Heart left ventricle (tissue), 16 donors: ENCODE data around the gene TMX2. TPM values are rescaled to one million over a fixed set of nuclear protein-coding genes. Genes with fewer than 3 reads are reported as not detected.

Source experiments
- ATAC-seq, 4 donors: fragments of 200-7000 bp; cut with Tn5 transposase; one replicate each; pipeline ENCODE4 v1.9.1; 2020 to 2022; ENCODE audit warnings: moderate library complexity in 4 of 4, mild to moderate bottlenecking in 3 of 4, moderate number of reproducible peaks in 1 of 4
- DNase-seq, 5 donors: peaks; one replicate each; pipeline ENCODE4 v3.0.0-alpha.2; 2020
- H3K27ac ChIP-seq, 12 donors: fragments of 200-600 bp; sonication (generic) in 4 of 12; one replicate each; pipeline versions ENCODE4 v1.5.0 to v1.8.0; 2016 to 2022; ENCODE audit warnings: mild to moderate bottlenecking in 2 of 12
- H3K27me3 ChIP-seq, 9 donors: fragments of 200-600 bp; sonication (generic) in 2 of 9; one replicate each; pipeline versions ENCODE4 v1.5.1 to v1.8.0; 2016 to 2022; ENCODE audit warnings: mild to moderate bottlenecking in 3 of 9
- H3K36me3 ChIP-seq, 9 donors: fragments of 200-600 bp; sonication (generic) in 2 of 9; one replicate each; pipeline versions ENCODE4 v1.5.0 to v1.8.0; 2018 to 2022; ENCODE audit warnings: mild to moderate bottlenecking in 2 of 9
- H3K4me1 ChIP-seq, 12 donors: fragments of 200-600 bp; sonication (generic) in 4 of 12; one replicate each; pipeline versions ENCODE4 v1.5.0 to v1.8.0; 2016 to 2022; ENCODE audit warnings: mild to moderate bottlenecking in 3 of 12
- H3K4me3 ChIP-seq, 12 donors: fragments of 200-600 bp; sonication (generic) in 4 of 12; one replicate each; pipeline versions ENCODE4 v1.5.0 to v1.8.0; 2017 to 2022; ENCODE audit warnings: mild to moderate bottlenecking in 9 of 12, moderate library complexity in 4 of 12
- H3K9me3 ChIP-seq, 12 donors: fragments of 200-600 bp; sonication (generic) in 4 of 12; one replicate each; pipeline versions ENCODE4 v1.5.0 to v1.8.0; 2016 to 2022; ENCODE audit warnings: mild to moderate bottlenecking in 1 of 12
- POLR2A ChIP-seq, 2 donors: fragments of 450-650 bp; IDR thresholded peaks; one replicate each; pipeline ENCODE4 v1.6.1; 2017; ENCODE audit warnings: antibody characterized with exemption in 2 of 2, mild to moderate bottlenecking in 2 of 2, moderate library complexity in 2 of 2
- WGBS, 4 donors: extraction: QIAGEN DNeasy Blood & Tissue Kit in 2 of 4; methylation state at CpG; one replicate each; pipeline versions ENCODE4 v1.1.5 to v1.1.7; 2013 to 2018; 5-methylcytosine and 5-hydroxymethylcytosine counted together
- intact Hi-C, 10 donors: fragments of 100-400 bp; cut with DNase I; formaldehyde crosslinking; loops; one replicate each; pipeline versions ENCODE4 v1.11.1 to v1.14.2; 2022
- long read RNA-seq, 3 donors: library from polyadenylated mRNA; unstranded; transcript quantifications; one replicate each; pipeline ENCODE4 v2.0.0, GENCODE V29; 2020 to 2021
- polyA plus RNA-seq, 2 donors: library from polyadenylated mRNA; stranded (reverse); fragments of 200-250 nt; gene quantifications; one replicate each; pipeline ENCODE4 v1.2.3, GENCODE V29; 2013
- total RNA-seq, 9 donors: library from RNA; depleted of rRNA in 2 of 9; stranded (reverse); fragments of >200 nt in 2 of 9; fragmentation: NEBNext Ultra II Directional in 3 of 9; extraction: Animal tissue kit (Norgen Biotek cat#: 25700) in 3 of 9; gene quantifications; one replicate each; pipeline versions ENCODE4 v1.1.0 to v1.2.4, GENCODE V29; 2016 to 2023
- TF ChIP-seq, protein P1 (sequence below), 12 donors: fragments of 200-600 bp; sonication (generic) in 4 of 12; IDR thresholded peaks; one replicate each; pipeline versions ENCODE4 v1.5.0 to v1.8.0; 2018 to 2022; ENCODE audit warnings: antibody characterized with exemption in 12 of 12, mild to moderate bottlenecking in 5 of 12
- donor health status: ischemic (EF 13 %, LVEDD 7.1; RV severe dilation, severe dysfunction).
- donor health status: healthy with polysubstance abuse.
- donor health status: DM: no; HTN: yes; CAD: no.
- donor health status: DM: no; HTN: no; CAD: no.
- donor health status: ischemic (EF 25% LVEDD 6.9; RV normal size, moderate dysfunction).
- donor health status: ischemic (EF 25% LVEDD 5.7; RV mildly dilated, moderate dysfunction).
- donor health status: healthy.
- donor health status: DM: yes; HTN: yes; CAD: no.
- donor health status: ischemic (EF 35%, LVEDD 5.7; RV mildly dilated, moderate dysfunction).
- donor health status: nonischemic (EF 11% LVEDD 7.7; RV severe dilation, severe dysfunction).
- donor health status: DM: yes; HTN: yes; CAD: no.
- donor health status: PGD.
- donor health status: ischemic (EF 29% LVEDD 5.4; RV normal size, mild dysfunction).
- donor health status: nonischemic (EF 23%, LVEDD 6.1; RV moderate dilation, normal function).

The TMX2 gene
- 10 to 100 TPM; 46.7 to 78.2 (median 65.8) TPM for total RNA-seq
- polyA plus RNA-seq = 100 to 1,000 TPM in 1 of 2 donors, 10 to 100 TPM in 1; 53.6 to 165 TPM
- long read RNA-seq, donor 1, transcript TMX2-201 (8 exons, 1,631 nt) = major isoform, 54 of 75 reads
- long read RNA-seq, donor 1, partial matches to known transcripts = 2 of 75 reads
- long read RNA-seq, donor 1, other reads (novel, unspliced or antisense) = 13 of 75 reads
- long read RNA-seq, donor 2, transcript TMX2-202 (7 exons, 1,521 nt) = minor isoform, 27 of 353 reads
- long read RNA-seq, donor 2, transcript TMX2-201 (8 exons, 1,631 nt) = major isoform, 262 of 353 reads
- long read RNA-seq, donor 2, transcript TMX2-207 (8 exons, 1,697 nt) = minor isoform, 26 of 353 reads
- long read RNA-seq, donor 2, partial matches to known transcripts = 21 of 353 reads
- long read RNA-seq, donor 2, other reads (novel, unspliced or antisense) = 14 of 353 reads
- long read RNA-seq, donor 3, transcript TMX2-201 (8 exons, 1,631 nt) = major isoform, 62 of 72 reads
- long read RNA-seq, donor 3, partial matches to known transcripts = 2 of 72 reads
- long read RNA-seq, donor 3, other reads (novel, unspliced or antisense) = 5 of 72 reads

DNA sequence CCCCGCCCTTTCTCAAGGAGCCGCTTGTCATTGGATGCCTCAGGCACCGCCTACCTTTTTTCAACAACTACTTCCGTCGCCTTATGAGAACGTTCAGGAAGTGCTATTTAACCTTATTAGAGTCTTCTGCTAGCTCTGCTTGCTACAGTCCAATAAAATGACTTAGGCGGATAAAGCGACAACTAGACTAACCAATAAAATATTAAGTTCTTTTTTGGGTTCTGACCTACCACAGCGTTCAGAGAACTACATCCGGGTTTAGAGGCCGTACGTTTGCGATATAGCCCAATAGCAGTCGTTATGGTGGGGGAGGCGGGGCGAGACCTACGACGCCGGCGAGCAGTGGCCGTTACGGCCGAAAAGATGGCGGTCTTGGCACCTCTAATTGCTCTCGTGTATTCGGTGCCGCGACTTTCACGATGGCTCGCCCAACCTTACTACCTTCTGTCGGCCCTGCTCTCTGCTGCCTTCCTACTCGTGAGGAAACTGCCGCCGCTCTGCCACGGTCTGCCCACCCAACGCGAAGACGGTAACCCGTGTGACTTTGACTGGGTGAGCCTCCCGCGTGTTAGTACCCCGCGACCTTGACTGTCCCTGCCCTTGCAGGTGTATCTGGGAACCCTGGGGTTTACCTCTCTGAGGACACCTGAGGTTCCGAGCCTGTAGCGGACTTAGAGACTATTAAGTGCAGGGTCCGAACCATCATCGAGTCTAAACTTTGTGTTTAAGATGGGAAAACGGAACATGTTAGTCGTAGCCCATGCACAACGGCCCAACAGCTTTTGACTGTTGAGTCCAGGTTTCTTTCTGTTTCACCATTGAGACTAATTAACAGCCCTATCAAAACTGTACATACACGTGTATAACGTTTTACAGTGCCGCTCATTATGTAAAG lies at the start of gene TMX2:
Gene TMX2 (plus strand): TSS at position 338 of the 895 bp plus-strand sequence. CDS start 26 bp downstream, at position 364.
- WGBS, 4 donors = 0 to 1% (median 0%) methylated on average over 41 to 53 of the region's 53 CpGs
- TF ChIP-seq, protein P1, sequence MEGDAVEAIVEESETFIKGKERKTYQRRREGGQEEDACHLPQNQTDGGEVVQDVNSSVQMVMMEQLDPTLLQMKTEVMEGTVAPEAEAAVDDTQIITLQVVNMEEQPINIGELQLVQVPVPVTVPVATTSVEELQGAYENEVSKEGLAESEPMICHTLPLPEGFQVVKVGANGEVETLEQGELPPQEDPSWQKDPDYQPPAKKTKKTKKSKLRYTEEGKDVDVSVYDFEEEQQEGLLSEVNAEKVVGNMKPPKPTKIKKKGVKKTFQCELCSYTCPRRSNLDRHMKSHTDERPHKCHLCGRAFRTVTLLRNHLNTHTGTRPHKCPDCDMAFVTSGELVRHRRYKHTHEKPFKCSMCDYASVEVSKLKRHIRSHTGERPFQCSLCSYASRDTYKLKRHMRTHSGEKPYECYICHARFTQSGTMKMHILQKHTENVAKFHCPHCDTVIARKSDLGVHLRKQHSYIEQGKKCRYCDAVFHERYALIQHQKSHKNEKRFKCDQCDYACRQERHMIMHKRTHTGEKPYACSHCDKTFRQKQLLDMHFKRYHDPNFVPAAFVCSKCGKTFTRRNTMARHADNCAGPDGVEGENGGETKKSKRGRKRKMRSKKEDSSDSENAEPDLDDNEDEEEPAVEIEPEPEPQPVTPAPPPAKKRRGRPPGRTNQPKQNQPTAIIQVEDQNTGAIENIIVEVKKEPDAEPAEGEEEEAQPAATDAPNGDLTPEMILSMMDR (IDR thresholded peaks at IDR 0.05) = no peak
- no peak for TF ChIP-seq POLR2A (IDR thresholded peaks at IDR 0.05)
- intact Hi-C loops = loop anchor here in 4 of 10 donors (1.0 to 5.0 kb wide), 5 partner anchors 29 to 865 kb away; partner anchors contain the start of genes ZDHHC5 (in 2 of the 4), LPXN (in 1 of the 4), SELENOH (in 1 of the 4) and ZFP91 (in 1 of the 4)
- ATAC-seq (peak; percentile 97 to 98 (median 97)), DNase-seq (peak; percentile 92 to 96 (median 94))
- Histone ChIP-seq H3K4me3 (peak within 1 kb of the TSS; percentile 68 to 100 (median 90)), H3K27me3 (no peaks in the 10 kb centered on the region), H3K36me3 (peaks cover 0 to 9% (median 6%) of the 10 kb centered on the region in 9 donors), H3K27ac (peak within 1 kb of the TSS; percentile 73 to 95 (median 91)), H3K4me1 (peaks cover 0 to 47% (median 31%) of the 10 kb centered on the region in 12 donors), H3K9me3 (no peaks in the 10 kb centered on the region)

DNA sequence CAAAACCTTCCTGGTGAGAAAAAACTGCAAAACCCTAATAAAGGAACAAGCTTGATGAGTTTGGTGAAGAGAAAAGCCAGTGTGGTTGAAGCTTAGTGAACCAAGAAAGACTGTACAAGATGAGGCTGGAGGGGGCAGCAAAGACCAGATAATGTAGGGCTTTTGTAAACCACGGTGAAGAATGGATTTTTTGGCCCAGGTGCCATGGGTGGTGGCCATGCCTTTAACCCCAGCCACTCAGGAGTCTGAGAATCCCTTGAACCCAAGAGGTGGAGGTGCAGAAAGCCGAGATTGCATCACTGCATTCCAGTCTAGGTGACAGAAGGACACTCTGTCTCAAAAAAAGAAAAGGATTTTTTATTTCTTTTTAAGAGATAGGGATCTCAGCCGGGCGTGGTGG lies 49.5 kb upstream of the TMX2 start:
- Histone ChIP-seq H3K4me1 (peaks cover 0 to 18% (median 15%) of the 10 kb centered on the region in 12 donors), H3K9me3 (no peaks in the 10 kb centered on the region), H3K27ac (no peak overlapping the region), H3K36me3 (peaks cover 0 to 42% (median 38%) of the 10 kb centered on the region in 9 donors), H3K27me3 (no peaks in the 10 kb centered on the region), H3K4me3 (no peak overlapping the region)
- ATAC-seq = no peak
- TF ChIP-seq POLR2A (IDR thresholded peaks at IDR 0.05) = no peak
- TF ChIP-seq, protein P1 (IDR thresholded peaks at IDR 0.05) = no peak
- DNase-seq = no peak
- intact Hi-C loops = loop anchor here in 2 of 10 donors (10.0 kb wide), 2 partner anchors 82 to 142 kb away; partner anchors contain the start of gene SELENOH (in 1 of the 2)
- 68 to 74% (median 70%) methylated on average over 4 of the region's 4 CpGs for WGBS, 4 donors

DNA sequence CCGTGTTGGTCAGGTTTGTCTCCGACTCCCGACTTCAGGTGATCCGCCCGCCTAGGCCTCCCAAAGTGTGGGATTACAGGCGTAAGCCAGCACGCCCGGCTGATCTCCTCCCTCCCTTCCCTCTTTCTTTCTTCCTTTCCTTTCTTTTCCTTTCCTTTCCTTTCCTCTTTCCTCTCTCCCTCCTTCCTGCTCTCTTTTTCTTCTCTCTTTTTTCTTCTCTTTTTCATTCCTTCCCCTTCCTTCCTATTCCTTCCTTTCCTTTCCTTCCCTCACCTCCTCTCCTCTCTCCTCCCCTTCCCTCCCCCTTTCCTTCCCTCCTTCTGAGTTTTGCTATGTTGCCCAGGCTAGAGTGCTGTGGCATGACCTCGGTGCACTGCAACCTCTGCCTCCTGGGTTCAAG lies 48.4 kb upstream of the TMX2 start:
- no peak for ATAC-seq
- WGBS, 4 donors = 81 to 91% (median 87%) methylated on average over 9 of the region's 9 CpGs

More for the DNA sequence above, 48.4 kb upstream of the TMX2 start:
- no peak for DNase-seq
- peaks cover 0 to 12% (median 8%) of the 10 kb centered on the region in 12 donors for H3K4me1 ChIP-seq
- peaks cover 0 to 42% (median 38%) of the 10 kb centered on the region in 9 donors for H3K36me3 ChIP-seq
- H3K27ac ChIP-seq = no peak overlapping the region
- TF ChIP-seq, protein P1 (IDR thresholded peaks at IDR 0.05) = no peak
- TF ChIP-seq POLR2A (IDR thresholded peaks at IDR 0.05) = no peak
- H3K9me3 ChIP-seq = no peaks in the 10 kb centered on the region
- no peak overlapping the region for H3K4me3 ChIP-seq
- intact Hi-C loops = loop anchor here in 2 of 10 donors (10.0 kb wide), 2 partner anchors 81 to 141 kb away; partner anchors contain the start of gene SELENOH (in 1 of the 2)
- H3K27me3 ChIP-seq = no peaks in the 10 kb centered on the region
